GM23338 (cell line): ENCODE data around the gene ZNF536. TPM values are rescaled to one million over a fixed set of nuclear protein-coding genes. Genes with fewer than 3 reads are reported as not detected.

ENCODE experiments used
- ATAC-seq: fragments of 200-7000 bp; cut with Tn5 transposase; 3 replicates; pipeline ENCODE4 v1.9.1; 2020
- DNase-seq: peaks from one replicate; pipeline ENCODE4 v3.0.0-alpha.2; 2015; ENCODE audit warnings: low spot score
- H2AFZ ChIP-seq: fragments of 200-600 bp; sonication (generic); 2 replicates; pipeline ENCODE4 v1.8.0; 2016; ENCODE audit warnings: antibody characterized with exemption, mild to moderate bottlenecking, moderate library complexity
- H3F3A ChIP-seq: fragments of 200-600 bp; sonication (generic); replicated peaks from 2 replicates; pipeline ENCODE4 v1.8.0; 2017; ENCODE audit warnings: antibody characterized with exemption, mixed run types, low read depth
- H3K27ac ChIP-seq: fragments of 200-600 bp; sonication (generic); 2 replicates; pipeline ENCODE4 v1.6.1; 2016; ENCODE audit warnings: low read depth
- H3K27me3 ChIP-seq: fragments of 200-600 bp; sonication (generic); 2 replicates; pipeline ENCODE4 v1.8.0; 2016; ENCODE audit warnings: mild to moderate bottlenecking, mixed run types, moderate library complexity; ENCODE audit not compliant: insufficient read depth
- H3K36me3 ChIP-seq: fragments of 200-600 bp; sonication (generic); 2 replicates; pipeline ENCODE4 v1.8.0; 2016; ENCODE audit warnings: mild to moderate bottlenecking; ENCODE audit not compliant: insufficient read depth
- H3K4me1 ChIP-seq: fragments of 200-600 bp; sonication (generic); 2 replicates; pipeline ENCODE4 v1.8.0; 2016; ENCODE audit warnings: mild to moderate bottlenecking, moderate library complexity; ENCODE audit not compliant: insufficient read depth
- H3K4me2 ChIP-seq: fragments of 200-600 bp; sonication (generic); 2 replicates; pipeline ENCODE4 v1.7.1; 2017; ENCODE audit warnings: mixed run types
- H3K4me3 ChIP-seq: fragments of 200-600 bp; sonication (generic); 2 replicates; pipeline ENCODE4 v1.6.1; 2016; ENCODE audit warnings: mixed run types
- H3K79me2 ChIP-seq: fragments of 200-600 bp; sonication (generic); replicated peaks from 2 replicates; pipeline ENCODE4 v1.8.0; 2017; ENCODE audit warnings: mild to moderate bottlenecking; ENCODE audit not compliant: insufficient read depth
- H3K9me2 ChIP-seq: fragments of 200-600 bp; sonication (generic); 2 replicates; pipeline ENCODE4 v1.8.0; 2017; ENCODE audit not compliant: insufficient read depth
- H4K20me1 ChIP-seq: fragments of 200-600 bp; sonication (generic); replicated peaks from 2 replicates; pipeline ENCODE4 v1.8.0; 2017; ENCODE audit warnings: mild to moderate bottlenecking; ENCODE audit not compliant: insufficient read depth
- H3K27ac Mint-ChIP-seq: 2 replicates; pipeline ENCODE4 v1.8.0; 2020; ENCODE audit warnings: inconsistent platforms, mild to moderate bottlenecking, moderate library complexity, mixed read lengths
- H3K27me3 Mint-ChIP-seq: 3 replicates; pipeline ENCODE4 v1.8.0; 2022; ENCODE audit warnings: low read depth, mild to moderate bottlenecking, moderate library complexity, mixed read lengths, inconsistent platforms; ENCODE audit not compliant: insufficient read depth, poor library complexity
- H3K36me3 Mint-ChIP-seq: 3 replicates; pipeline ENCODE4 v1.8.0; 2021; ENCODE audit warnings: low read depth, mild to moderate bottlenecking, inconsistent platforms, moderate library complexity, mixed read lengths
- H3K4me1 Mint-ChIP-seq: 3 replicates; pipeline ENCODE4 v1.8.0; 2020; ENCODE audit warnings: mild to moderate bottlenecking, inconsistent platforms, mixed read lengths
- H3K4me3 Mint-ChIP-seq: 3 replicates; pipeline ENCODE4 v1.8.0; 2021; ENCODE audit warnings: moderate library complexity, mild to moderate bottlenecking, inconsistent platforms, mixed read lengths
- H3K9me3 Mint-ChIP-seq: 3 replicates; pipeline ENCODE4 v1.8.0; 2020; ENCODE audit warnings: moderate library complexity, mild to moderate bottlenecking, inconsistent platforms, mixed read lengths
- CREB1 ChIP-seq: fragments of 250-450 bp; sonication (Bioruptor Pico); IDR thresholded peaks from 2 replicates; pipeline ENCODE4 v1.5.0; 2020; ENCODE audit warnings: low read depth, mild to moderate bottlenecking, moderate library complexity
- EZH2 ChIP-seq: fragments of 200-600 bp; sonication (generic); IDR thresholded peaks from one replicate; pipeline ENCODE4 v1.8.0; 2017; ENCODE audit warnings: antibody characterized with exemption, mild to moderate bottlenecking, low read depth; ENCODE audit not compliant: unreplicated experiment
- NANOG ChIP-seq: IDR thresholded peaks from 2 replicates; pipeline ENCODE4 v1.6.1; 2016; ENCODE audit warnings: antibody characterized with exemption, borderline replicate concordance
- POLR2AphosphoS5 ChIP-seq: IDR thresholded peaks from 2 replicates; pipeline ENCODE4 v1.6.1; 2016; ENCODE audit warnings: antibody characterized with exemption, low read depth
- STAT1 ChIP-seq: IDR thresholded peaks from one replicate; pipeline ENCODE4 v1.6.1; 2016; ENCODE audit warnings: antibody characterized with exemption; ENCODE audit not compliant: unreplicated experiment
- ZNF331 ChIP-seq: fragments of 250-450 bp; sonication (Bioruptor Pico); IDR thresholded peaks from 2 replicates; pipeline ENCODE4 v1.5.0; 2020; ENCODE audit warnings: low read depth, mild to moderate bottlenecking, moderate library complexity
- polyA plus RNA-seq: library from polyadenylated mRNA; unstranded; fragments of >200 nt; fragmentation: Nextera tagmentation; extraction: Ambion mirVana; gene quantifications from 2 replicates; pipeline ENCODE4 v1.2.1, GENCODE V29; 2016
- total RNA-seq: library from RNA; depleted of rRNA; stranded (reverse); fragments of >200 nt; shearing (Covaris generic); gene quantifications from 2 replicates; pipeline ENCODE4 v1.2.3, GENCODE V29; 2014
- TF ChIP-seq, protein P1 (sequence below): fragments of 250-450 bp; sonication (Bioruptor Pico); IDR thresholded peaks from 2 replicates; pipeline ENCODE4 v1.5.0; 2020; ENCODE audit warnings: mild to moderate bottlenecking, moderate library complexity

Gene ZNF536
- total and polyA plus RNA-seq, 2 experiments from 2014 or later: 0.07 TPM; not detected in 1

DNA sequence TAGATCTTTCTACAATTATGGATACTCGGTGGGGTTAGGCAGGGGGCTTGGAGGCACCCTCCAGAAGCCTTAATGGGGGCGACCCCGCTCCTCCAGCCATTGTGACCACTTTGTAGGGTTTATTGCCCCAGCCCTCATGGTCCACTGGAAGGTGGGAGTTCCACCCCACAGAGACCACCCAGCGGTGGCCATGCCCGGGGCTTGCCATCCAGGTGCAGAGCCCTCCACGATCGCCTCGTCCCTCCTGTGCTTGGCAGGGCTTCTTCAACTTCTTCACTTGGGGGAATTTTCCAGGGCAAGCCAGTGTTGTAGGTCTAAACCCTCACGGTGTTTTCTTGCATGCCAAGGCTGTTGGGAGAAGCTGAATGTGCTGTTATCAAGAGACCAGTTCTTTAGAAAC, 16.1 kb downstream of the ZNF536 start (continued):
- TF ChIP-seq, protein P1, sequence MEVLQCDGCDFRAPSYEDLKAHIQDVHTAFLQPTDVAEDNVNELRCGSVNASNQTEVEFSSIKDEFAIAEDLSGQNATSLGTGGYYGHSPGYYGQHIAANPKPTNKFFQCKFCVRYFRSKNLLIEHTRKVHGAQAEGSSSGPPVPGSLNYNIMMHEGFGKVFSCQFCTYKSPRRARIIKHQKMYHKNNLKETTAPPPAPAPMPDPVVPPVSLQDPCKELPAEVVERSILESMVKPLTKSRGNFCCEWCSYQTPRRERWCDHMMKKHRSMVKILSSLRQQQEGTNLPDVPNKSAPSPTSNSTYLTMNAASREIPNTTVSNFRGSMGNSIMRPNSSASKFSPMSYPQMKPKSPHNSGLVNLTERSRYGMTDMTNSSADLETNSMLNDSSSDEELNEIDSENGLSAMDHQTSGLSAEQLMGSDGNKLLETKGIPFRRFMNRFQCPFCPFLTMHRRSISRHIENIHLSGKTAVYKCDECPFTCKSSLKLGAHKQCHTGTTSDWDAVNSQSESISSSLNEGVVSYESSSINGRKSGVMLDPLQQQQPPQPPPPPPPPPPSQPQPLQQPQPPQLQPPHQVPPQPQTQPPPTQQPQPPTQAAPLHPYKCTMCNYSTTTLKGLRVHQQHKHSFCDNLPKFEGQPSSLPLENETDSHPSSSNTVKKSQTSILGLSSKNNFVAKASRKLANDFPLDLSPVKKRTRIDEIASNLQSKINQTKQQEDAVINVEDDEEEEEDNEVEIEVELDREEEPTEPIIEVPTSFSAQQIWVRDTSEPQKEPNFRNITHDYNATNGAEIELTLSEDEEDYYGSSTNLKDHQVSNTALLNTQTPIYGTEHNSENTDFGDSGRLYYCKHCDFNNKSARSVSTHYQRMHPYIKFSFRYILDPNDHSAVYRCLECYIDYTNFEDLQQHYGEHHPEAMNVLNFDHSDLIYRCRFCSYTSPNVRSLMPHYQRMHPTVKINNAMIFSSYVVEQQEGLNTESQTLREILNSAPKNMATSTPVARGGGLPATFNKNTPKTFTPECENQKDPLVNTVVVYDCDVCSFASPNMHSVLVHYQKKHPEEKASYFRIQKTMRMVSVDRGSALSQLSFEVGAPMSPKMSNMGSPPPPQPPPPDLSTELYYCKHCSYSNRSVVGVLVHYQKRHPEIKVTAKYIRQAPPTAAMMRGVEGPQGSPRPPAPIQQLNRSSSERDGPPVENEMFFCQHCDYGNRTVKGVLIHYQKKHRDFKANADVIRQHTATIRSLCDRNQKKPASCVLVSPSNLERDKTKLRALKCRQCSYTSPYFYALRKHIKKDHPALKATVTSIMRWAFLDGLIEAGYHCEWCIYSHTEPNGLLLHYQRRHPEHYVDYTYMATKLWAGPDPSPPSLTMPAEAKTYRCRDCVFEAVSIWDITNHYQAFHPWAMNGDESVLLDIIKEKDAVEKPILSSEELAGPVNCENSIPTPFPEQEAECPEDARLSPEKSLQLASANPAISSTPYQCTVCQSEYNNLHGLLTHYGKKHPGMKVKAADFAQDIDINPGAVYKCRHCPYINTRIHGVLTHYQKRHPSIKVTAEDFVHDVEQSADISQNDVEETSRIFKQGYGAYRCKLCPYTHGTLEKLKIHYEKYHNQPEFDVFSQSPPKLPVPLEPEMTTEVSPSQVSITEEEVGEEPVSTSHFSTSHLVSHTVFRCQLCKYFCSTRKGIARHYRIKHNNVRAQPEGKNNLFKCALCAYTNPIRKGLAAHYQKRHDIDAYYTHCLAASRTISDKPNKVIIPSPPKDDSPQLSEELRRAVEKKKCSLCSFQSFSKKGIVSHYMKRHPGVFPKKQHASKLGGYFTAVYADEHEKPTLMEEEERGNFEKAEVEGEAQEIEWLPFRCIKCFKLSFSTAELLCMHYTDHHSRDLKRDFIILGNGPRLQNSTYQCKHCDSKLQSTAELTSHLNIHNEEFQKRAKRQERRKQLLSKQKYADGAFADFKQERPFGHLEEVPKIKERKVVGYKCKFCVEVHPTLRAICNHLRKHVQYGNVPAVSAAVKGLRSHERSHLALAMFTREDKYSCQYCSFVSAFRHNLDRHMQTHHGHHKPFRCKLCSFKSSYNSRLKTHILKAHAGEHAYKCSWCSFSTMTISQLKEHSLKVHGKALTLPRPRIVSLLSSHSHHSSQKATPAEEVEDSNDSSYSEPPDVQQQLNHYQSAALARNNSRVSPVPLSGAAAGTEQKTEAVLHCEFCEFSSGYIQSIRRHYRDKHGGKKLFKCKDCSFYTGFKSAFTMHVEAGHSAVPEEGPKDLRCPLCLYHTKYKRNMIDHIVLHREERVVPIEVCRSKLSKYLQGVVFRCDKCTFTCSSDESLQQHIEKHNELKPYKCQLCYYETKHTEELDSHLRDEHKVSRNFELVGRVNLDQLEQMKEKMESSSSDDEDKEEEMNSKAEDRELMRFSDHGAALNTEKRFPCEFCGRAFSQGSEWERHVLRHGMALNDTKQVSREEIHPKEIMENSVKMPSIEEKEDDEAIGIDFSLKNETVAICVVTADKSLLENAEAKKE: no peak
- TF ChIP-seq NANOG: no peak
- no peak for TF ChIP-seq CREB1 (CRISPR knock-in tag)
- TF ChIP-seq STAT1: no peak
- TF ChIP-seq EZH2: no peak

DNA sequence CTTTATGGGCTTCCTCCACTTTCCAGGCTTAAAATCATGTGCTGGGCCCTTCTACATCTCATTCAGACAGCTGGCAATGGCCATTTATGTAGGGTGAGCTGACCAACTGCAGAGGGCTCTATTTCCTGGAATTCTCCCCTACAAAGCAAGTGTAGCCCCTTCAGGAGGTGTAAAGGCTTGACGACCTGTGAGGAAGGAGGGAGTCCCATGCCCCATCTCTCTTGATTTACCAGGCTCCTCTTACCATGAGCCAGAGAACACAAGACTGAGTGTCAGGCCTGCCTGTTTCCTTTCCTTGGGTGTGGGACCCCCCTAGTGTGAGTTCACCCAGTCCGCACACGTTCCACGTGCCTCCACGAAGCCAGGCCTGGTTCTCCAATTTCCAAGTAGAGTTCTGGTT, 16.6 kb downstream of the ZNF536 start:
- ATAC-seq (no peak), DNase-seq (no peak)
- peaks cover 14% of the 10 kb centered on the region for H3K27me3 Mint-ChIP-seq
- no peak overlapping the region for H2AFZ ChIP-seq
- no peak overlapping the region for H3K4me2 ChIP-seq
- H3K79me2 ChIP-seq: no peaks in the 10 kb centered on the region
- H3K9me2 ChIP-seq: no peaks in the 10 kb centered on the region; the same call in 1 of the 2 replicates
- no peaks in the 10 kb centered on the region for H4K20me1 ChIP-seq
- no peak overlapping the region for H3K27ac Mint-ChIP-seq
- H3K36me3 Mint-ChIP-seq: no peaks in the 10 kb centered on the region
- no peaks in the 10 kb centered on the region for H3F3A ChIP-seq
- no peak overlapping the region for H3K27ac ChIP-seq
- H3K4me3 Mint-ChIP-seq: no peak overlapping the region
- no peaks in the 10 kb centered on the region for H3K36me3 ChIP-seq
- H3K27me3 ChIP-seq: no peaks in the 10 kb centered on the region
- H3K4me1 ChIP-seq: peaks cover 23% of the 10 kb centered on the region
- H3K4me3 ChIP-seq: no peak overlapping the region
- no peaks in the 10 kb centered on the region for H3K9me3 Mint-ChIP-seq
- peaks cover 30% of the 10 kb centered on the region for H3K4me1 Mint-ChIP-seq
- TF ChIP-seq ZNF331 (no peak), NANOG (no peak), POLR2AphosphoS5 (no peak)
- TF ChIP-seq, protein P1: no peak
